NCI-H524 treated with DMSO at 0.1 percent for 48 hours (cell line): ENCODE measurements around the gene SH3D21.

Source experiments
- DNase-seq: peaks from one replicate; lab custom pipeline; 2025; lab: John Stamatoyannopoulos, UW

Gene SH3D21

DNA sequence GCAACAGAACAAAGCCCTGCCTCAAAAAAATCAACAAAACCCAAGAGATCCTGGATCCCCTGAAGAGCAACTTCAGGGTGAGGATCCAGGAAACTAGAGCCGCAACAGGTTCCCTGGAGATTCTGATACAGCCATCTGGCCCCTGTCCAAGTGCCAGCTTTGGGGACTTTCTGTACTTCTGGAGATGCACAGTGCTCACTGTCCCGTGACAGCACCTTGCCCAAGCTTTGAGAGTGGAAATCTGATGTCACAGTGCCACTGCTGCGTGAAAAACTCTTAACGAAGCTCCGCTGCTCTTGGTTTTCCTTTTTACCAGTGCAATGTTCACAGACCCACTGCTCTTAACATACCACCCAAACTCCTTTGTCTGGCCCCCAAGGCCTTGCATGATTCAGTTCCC, 53.2 kb downstream of the SH3D21 start:
- no peak for DNase-seq

DNA sequence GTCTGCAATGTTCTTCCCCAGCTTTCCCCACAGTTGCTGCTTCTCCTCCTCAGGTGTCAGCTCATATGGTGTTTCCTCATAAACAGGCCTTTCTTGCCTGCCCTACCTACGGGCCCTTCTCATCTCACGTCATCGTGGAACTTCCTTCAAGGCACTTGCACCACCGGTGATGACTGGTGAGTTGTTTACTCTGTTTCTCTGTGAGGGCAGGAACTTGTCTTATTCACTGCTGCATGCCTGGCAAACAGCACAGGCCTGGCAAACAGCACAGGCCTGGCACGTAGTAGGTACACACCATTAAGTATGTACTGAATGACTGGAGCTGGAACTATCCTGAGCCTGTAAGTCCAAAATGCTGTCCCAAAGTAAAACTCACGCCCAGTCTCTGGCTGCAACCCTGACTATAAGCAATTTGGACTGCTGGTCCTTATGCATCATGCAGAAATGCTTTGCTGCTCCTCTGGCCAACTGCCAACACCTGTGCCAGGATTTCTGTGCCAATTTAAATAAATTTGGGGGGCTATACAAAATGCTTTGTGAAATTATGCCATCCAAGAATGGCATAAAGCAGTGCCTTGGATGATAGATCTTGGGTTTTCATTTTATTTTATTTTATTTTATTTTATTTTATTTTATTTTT, 53.9 kb downstream of the SH3D21 start:
- no peak for DNase-seq

DNA sequence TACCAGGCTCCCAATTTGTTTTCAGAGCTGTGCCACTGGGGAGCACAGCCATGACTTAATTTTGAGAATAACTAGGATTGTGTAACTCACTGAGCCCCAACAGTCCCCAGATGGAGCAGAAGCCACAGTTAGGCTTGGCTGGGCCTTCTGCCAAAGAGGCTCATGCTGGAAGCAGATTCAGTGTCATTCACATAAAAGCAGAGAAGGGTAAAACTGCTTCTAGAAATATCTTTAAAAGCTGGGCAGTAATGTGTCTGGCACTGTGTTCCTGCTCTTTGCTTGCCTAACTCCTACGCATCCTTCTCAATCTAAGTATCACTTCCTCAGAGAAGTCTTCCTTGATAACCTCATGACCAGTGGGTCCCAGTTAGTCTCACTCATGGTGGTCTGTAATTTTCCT, 59.2 kb downstream of the SH3D21 start:
- no peak for DNase-seq

GRCh38 chr1:36366091-36366661, 60.0 kb downstream of the SH3D21 start:
- peak; percentile 83 for DNase-seq

DNA sequence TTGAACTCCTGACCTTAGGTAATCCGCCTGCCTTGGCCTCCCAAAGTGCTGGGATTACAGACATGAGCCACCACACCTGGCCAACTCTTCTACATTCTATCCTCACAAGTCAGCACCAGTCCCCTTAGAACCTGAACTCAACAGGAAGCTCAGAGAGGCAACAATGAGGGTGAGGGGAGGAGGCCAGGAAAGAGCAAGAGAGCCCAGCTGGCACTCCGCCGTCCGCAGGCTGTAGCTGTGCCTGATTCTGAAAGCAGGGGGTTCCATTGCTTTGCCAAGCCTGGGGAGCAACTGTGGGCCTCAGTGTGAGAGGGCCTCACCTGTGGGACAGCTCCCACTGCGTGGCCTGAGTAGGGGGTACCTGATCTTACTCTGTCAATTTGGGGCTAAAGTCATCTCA, 60.9 kb downstream of the SH3D21 start:
- no peak for DNase-seq

GRCh38 chr1:36367798-36368197, 61.6 kb downstream of the SH3D21 start:
- DNase-seq, result no peak

DNA sequence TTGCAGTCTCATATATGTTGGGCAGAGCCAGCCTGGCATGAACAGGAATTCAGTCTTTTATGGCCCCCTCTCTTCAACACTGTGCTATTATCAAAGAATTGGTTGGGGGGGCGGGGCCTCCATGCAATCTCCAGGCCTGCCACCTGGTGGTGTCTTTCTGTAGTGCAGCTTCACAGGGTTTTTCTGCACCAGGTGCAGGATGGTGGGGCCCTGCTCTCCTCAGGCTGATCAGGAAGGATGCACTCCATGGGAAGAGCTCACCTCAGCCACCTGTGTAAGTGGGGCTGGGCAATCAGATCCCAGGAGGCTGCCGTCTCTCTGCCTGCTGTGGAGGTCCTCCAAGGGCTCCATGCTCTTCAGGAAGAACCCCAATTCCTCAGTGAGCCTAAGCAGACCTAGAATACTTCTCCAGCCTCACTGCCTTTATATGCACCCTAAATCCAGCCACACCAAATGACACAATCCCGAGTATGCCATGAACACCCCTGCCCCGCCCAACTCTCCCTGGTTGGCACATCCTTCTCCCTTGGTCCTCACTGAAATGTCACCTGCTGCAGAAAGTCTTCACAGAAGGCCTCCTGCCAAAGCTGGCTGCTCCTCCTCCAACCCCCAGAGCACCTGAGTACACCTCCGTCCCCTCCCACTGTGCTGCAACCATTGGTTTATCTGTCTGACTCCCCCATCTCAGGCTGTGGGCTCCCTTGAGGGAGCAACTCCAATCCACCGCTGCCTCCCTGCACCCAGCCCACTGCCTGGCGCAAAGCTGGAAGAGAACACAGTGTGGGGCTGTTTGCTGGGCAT, 63.1 kb downstream of the SH3D21 start:
- no peak for DNase-seq
